ENCODE results near the gene PQBP1.
A peak's percentile ranks its signal among the peaks of the same experiment; 100 is the strongest.
"Not testable (repeated sequence)": the region's sequence is repeated elsewhere in the genome, so short reads cannot be mapped to it uniquely, and the experiment has no call there.

PQBP1 gene, protein sequence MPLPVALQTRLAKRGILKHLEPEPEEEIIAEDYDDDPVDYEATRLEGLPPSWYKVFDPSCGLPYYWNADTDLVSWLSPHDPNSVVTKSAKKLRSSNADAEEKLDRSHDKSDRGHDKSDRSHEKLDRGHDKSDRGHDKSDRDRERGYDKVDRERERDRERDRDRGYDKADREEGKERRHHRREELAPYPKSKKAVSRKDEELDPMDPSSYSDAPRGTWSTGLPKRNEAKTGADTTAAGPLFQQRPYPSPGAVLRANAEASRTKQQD

DNA sequence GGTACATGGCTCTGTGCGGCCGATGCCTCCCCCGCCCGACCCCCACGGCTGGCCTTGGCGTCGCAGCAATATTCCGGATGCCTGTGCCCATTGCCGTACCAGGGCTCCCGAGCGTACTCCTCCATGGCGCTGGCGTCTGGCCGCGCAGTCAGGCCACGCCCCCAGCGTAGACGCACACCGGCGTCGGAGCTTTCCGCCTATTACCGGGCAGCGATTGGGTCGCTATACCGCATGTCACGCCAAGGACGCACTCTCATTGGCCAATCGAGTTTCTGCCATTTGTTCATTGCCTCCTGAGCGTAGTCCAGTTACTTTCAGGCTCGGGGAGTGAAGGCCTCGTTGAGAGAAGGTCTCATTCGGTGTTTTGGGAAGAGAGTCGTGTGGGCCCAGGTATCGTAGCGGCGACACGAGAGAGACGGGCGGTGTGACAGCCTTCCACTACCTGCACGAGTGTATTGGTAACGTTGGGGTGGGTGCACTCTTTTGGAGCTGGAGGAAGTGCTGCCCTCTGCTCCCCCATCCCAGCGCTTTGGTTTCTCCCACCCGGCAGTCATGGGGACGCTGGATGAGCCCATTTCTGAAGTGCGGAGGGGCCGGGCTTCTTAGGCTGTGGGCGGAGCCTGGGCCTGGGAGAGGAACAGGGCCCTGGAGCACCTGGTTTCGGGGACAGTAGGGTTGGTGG, at the start of gene PQBP1, which contains the start of gene TIMM17B:
Gene PQBP1, plus strand, starts transcription at position 306 of the 682 bp plus-strand sequence. CDS start 580 bp downstream, outside the sequence.
Gene TIMM17B, minus strand, starts transcription at position 144 of the 682 bp plus-strand sequence. Its CDS starts 19 bp downstream, at position 125.
- peak; percentile 95 for DNase-seq

DNA sequence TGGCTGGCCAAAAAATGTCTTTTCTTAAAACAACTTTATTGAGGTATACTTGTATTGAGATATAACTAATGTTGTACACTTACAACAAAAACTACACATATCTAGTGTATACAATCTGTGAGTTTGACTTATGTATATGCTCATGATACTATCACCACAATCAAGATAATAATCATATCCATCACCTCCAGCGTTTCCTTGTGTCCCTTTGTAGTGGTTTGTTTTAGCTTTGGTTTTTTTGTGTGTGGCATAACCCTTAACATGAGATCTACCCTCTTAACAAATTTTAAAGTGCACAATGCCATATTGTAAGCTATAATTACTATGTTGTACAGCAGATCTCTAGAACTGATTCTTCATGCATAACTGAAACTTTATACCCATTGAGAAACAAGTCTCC, 48.9 kb upstream of the PQBP1 start:
- no peak for DNase-seq

DNA sequence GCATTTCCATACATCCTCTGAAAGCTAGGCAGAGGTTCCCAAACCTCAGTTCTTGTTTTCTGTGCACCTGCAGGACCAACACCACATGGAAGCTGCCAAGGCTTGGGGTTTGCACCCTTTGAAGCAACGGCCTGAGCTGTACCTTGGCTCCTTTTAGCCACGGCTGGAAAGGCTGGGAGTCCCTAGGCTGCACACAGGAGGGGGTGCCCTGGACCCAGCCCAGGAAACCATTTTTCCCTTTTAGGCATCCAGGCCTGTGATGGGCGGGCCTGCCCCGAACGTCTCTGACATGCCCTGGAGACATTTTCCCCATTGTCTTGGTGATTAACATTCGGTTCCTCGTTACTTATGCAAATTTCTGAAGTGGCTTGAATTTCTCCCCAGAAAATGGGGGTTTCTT, 44.9 kb upstream of the PQBP1 start:
- no peak for DNase-seq

DNA sequence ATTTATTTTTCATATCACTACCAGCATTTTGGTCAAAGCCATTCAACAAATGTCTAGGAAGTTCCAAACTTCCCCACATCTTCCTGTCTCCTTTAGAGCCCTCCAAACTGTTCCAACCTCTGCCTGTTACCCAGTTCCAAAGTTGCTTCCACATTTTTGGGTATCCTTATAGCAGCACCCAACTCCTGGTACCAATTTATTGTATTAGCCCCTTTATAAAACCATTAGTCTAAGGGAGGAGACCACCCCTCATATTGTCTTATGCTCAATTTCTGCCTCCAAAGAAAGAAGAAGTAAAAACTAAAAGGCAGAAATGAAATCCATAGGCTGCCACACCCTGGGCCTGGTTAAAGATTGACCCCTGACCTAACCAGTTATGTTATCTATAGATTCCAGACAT, 44.2 kb upstream of the PQBP1 start:
- not testable (repeated sequence) for DNase-seq

DNA sequence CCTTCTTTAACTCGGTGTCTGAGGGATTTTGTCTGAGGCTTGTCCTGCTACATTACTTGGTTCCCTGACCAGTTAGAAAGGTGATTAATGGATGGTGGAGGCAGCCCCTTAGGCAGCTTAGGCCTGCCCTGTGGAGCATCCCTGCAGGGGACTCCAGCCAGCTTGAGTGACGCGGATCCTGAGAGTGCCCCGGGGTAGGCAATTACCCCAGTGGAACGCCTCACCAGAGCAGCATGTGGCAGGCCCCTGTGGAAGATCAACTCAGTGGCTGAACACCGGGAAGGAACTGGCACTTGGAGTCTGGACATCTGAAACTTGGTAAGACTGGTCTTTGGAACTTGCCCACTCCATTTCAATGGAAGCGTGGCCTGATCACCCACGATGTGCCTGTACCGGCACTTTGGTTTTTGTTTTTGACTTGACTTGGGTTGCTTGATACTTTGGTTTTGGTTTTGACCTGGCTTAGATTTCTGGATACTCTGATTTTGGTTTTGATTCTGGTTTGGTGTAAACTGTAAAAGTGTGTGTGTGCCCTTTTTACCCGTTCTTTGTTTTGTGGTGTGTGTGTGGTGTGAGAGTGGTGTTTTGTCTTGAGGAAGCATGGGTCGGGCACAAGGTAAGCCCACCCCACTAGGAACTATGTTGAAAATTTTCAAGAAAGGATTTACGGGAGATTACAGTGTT, 43.5 kb upstream of the PQBP1 start:
- DNase-seq = not testable (repeated sequence)

DNA sequence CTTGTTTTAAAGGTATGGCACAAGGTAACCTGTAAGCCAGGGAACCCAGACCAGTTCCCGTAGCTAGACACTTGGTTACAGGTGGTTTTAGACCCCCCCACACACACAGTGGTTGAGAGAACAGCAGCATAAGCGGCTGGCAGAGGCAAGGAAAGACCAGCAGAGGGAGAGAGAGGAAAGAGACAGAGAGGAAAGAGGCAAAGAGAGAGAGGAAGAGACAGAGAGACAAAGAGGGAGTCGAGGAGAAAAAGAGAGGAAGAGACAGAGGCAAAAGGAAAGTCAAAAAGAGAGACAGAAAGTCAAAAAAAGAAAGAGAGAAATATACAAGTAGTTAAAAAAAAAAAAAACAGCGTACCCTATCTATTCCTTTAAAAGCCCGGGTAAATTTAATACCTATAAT, 42.8 kb upstream of the PQBP1 start:
- DNase-seq = no peak

DNA sequence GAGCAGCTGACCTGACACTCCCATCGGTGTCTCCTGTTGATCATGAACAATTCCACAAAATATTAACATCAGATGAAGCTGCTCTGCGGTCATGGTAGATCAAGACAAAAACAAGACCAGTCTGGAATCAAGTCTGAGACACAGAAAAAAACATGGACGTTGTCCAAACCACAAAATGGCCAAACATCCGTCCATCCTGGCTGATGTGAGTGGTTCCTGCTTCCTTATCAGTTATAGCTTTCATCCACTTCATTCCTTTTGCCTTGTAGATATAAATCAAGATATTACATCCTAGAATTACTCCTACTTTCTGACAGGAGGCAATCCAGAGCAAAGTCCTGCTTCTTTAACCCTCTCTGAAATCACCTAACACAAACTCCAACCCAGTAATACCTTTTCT, 33.5 kb upstream of the PQBP1 start:
- no peak for DNase-seq

DNA sequence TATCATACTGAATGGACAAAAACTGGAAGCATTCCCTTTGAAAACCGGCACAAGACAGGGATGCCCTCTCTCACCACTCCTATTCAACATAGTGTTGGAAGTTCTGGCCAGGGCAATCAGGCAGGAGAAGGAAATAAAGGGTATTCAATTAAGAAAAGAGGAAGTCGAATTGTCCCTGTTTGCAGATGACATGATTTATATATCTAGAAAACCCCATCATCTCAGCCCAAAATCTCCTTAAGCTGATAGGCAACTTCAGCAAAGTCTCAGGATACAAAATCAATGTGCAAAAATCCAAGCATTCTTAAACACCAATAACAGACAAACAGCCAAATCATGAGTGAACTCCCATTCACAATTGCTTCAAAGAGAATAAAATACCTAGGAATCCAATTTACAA, 25.7 kb upstream of the PQBP1 start:
- DNase-seq = not testable (repeated sequence)

DNA sequence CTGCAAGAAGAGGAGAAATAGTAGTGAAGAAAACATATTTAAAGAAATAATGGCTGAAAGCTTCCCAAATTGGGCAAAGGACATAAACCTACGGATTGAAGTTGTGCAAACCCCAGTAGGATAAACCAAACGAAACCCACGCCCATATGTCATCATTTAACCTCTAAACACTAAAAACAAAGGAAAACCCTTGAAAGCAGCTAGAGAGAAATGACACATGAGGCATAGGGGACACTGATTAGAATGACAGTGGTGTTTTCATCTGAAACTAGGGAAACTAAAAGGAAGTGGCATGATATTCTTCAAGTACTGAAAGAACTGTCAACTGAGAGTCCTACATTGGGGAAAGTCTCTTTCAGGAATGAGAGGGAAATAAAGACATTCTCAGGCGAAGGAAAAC, 20.8 kb upstream of the PQBP1 start:
- not testable (repeated sequence) for DNase-seq

DNA sequence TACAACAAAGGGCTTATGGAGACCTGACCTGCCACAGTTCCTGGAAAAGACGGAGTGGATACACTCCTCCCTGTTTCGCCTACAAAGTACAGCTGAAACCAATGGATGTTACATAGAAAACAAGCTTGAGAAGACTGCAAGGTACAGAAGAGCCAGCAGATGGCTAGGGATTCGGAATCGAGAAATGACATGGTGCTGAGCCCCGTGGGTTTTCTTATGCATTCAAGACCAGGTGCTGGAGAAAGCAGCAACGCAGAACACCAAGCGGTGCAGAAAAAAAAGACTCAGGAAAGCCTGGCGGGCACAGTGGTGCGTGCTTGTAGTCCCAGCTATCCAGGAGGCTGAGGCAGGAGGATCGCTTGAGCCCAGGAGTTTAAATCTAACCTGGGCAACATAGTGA, 14.0 kb upstream of the PQBP1 start:
- DNase-seq = no peak

DNA sequence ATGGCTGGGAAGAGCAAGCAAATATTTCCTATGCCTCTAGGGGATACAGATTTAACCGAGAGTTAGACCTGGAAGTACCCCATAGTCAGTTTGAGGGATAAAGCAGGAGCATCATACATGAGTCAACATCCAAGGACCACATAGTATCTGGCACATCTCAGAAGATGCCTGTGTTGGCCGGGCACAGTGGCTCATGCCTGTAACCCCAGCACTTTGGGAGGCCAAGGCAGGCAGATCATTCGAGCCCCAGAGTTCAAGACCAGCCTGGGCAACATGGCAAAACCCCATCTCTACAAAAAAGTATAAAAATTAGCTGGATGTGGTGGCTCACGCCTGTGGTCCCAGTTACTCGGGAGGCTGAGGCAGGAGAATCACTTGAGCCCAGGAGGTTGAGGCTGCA, 11.1 kb upstream of the PQBP1 start:
- not testable (repeated sequence) for DNase-seq

DNA sequence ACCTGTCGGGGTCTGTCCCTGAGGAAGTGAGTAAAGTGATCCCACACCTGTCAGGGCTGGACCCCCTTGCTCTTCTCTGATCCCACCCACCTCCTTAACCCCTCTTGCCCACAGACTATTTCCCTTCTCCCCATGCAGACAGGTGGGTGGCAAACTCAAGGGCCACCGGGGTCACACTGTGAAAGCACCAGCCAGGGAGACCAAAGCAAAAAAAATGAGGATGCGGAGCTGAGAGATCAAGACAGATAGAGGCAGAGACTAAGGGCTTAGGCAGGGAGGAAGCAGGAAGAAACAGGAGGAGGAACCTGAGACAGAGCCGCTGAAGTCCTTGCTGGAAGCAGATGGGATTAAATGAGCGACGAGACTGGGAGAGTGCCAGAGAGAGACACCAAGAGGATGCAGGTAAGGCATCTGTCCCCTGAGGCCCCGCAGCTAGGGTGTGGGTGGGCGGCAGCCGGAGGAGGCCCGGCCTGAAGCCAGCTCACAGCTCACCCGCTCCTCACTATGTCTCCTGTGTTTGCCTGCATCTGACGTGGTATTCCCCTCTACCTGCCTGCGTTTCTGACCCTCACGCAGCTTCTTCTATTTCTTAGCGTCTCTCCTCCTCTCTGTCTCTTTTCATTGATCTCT, 7.3 kb upstream of the PQBP1 start:
- DNase-seq = no peak

DNA sequence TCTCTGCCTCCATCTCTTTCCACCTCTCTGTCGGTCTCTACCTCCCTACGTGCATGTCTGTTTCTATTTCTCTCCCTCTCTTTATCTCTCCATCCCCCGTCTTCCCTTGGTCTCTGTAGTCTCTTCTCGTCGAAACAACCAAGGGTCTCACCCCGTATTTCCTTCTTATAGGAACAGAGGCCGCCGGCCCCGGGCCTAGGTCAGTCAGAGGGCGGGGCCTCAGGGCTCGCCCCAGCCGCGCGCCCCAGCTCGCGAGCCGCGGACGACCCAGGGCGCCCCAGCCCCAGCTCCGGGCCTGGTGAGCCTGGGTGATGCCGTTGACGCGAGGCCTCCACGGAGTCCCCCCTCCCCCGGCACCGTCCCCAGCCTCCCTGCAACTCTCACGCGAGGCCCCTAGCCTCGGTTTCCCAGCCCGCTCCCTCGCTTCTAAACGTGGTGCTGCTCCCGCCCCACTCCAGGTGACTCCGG, 6.8 kb upstream of the PQBP1 start:
- DNase-seq = peak; percentile 70

DNA sequence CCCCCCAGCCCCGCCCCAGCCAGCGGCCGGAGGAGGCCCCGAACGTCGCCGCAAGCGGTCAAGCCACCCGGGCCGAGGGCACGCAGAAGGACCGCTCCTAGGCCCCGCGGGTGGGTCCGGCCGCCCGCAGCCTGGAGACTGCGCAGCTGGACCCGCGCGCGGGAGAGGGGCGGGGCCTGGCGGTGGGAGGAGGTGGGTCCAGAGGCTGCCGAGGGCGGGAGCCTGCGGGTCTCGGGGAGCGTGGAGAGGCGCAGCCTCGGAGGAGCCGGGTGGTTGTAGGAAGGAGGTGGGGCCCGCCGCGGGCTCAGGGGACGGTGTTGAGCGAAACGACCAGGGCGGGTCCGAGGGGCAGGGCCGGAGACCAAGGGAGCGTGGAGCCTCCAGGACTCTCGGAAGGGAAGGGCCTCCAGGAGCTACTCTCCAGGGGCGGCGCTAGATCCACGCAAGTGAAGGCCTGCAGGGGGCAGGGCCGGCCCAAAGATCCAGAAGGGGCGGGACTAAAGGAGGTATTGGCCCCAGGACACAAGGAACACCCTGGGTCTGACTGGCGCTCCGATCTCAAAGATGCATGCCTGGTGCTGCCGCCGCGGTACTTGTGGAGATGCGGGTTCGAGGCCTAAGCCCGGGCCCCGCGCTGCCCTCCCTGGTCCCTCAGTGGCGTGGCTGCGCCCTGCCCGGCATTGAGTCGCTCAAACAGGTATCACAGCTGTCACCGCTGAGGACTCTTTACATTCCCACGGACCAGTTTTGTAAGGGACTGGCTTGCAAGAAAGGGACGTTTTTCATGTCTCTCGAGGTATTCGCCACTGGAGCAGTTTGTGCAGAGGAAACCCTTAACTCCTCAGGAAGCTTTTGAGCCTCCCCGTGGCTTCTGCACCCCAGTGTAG, 6.1 kb upstream of the PQBP1 start:
- DNase-seq = peak; percentile 91

DNA sequence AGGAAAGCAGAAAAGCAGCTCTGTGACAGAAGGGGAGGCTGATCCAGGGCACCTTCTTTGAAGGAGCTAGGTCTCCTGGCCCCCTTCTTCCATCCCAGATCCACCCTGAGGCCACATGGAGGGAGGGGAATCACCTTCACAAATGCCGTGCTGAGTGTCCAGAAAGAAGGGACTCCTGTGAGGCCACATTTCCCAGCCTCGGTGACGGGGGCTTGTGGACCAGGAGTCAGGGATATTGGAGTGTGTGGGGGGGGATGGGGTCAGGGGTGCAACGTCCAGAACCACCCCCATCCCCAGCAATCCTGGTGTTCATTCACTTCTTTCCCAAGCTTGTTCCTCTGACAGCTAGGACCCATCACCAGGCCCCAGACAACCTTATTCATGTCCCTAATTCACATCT, 4.8 kb upstream of the PQBP1 start:
- DNase-seq = no peak

DNA sequence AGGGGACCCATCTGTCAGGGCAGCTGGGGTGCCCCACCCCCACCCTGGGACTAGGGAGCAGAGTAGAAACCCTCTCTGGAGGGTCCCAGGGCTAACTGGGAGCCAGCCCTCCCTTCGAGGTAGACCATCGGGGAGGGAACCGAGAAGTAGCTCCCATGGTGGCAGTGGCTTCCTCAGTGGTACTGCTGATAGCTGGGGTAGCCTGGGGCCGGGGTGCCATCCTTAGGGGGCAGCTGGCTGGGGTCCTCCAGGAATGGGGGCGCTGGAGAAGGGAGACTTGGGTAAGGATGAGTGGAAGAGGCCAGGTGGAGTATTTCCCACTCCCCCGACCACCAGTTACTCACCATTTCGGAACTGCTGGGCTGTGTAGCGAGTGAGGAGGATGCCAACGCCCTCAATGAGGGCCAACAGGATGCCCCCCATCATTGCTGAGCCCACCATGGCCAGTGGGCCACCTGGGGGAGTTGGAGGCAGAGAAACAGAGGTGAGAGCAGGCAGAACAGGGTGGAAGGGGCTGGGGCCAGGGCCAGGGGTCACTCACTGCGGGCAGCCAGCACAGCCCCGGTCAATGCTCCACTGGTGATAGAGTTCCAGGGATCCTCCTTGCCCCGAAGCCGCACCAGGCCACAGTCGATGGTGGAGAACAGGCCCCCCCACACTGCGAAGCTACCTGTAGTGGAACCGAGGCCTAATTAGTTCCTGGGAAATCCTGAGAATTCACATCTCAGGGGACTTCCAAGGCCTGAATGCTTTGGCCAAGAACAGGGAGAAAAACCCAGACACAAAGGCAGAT, 4.0 kb upstream of the PQBP1 start:
- DNase-seq = no peak

DNA sequence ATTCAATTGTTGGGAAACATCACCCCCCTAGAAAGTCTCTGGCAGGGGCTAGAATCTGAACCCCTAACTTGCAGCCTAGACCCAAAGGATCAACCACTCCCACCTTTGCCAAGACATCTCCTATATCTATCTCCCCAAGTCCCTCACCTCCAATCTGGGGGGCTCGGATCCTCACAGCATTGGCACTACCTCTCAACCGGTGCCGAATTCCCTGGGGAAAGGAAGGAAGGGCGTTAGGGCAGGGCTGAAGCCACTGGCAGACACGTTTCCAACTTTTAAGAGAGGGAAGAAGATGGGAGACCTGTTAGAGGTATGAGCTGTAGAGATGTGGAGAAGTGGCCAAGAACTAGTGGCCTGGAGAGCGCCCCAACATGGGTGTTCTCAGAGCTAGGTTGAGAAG, 2.8 kb upstream of the PQBP1 start:
- DNase-seq = no peak

DNA sequence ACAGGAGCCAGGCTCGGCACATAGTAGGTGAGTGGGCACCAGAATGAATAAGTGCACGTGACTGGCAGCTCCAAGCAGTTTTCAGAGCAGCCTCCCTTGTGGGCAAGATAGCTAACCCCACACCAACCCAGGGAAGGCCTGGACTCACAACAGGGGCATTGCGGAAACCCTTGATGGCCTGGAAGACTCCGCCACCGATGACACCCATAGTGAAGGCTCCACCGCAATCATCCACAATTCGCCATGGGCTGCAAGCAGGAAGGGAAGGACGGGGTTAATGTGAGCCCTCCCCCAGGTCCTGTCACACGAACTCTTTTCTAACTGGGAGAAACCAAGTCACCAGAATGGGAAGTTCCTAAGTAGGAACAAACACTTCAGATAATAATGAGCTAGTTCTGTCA, 1.1 kb upstream of the PQBP1 start:
- DNase-seq = no peak

DNA sequence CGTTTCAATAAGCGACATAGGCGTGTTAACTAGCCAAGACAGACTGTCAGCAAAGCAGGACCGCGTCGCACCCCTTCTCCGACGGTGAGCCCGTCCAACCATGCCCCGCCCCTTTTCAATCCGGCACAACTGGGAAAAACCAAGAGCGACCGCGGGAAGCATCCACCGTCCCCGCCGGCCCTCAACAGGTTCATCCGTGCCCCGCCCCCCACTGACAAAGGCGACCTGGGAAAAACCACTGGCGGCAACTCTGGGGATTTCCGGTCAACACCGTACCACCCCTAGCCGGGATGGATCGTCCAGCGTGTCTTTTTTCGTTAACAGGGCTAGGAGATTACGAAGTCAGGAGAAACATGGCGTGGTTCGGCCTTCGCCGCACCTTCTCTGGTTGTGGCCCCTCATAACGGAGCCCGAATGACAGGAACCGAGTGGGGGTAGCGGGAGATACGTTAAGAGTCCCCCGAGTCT, 539 bp upstream of the PQBP1 start:
- peak; percentile 86 for DNase-seq

DNA sequence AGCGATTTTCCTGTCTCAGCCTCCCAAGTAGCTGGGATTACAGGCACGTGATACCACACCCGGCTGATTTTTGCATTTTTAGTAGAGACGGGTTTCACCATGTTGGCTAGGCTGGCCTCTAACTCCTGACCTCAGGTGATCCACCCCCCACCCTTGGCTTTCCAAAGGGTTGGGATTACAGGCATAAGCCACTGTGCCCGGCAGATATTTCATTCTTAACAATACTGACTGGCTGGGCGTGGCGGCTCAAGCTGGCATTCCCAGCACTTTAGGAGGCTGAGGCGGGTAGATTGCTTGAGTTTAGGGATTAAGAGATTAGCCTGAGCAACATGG, 1.3 kb downstream of the PQBP1 start:
- no peak for DNase-seq

DNA sequence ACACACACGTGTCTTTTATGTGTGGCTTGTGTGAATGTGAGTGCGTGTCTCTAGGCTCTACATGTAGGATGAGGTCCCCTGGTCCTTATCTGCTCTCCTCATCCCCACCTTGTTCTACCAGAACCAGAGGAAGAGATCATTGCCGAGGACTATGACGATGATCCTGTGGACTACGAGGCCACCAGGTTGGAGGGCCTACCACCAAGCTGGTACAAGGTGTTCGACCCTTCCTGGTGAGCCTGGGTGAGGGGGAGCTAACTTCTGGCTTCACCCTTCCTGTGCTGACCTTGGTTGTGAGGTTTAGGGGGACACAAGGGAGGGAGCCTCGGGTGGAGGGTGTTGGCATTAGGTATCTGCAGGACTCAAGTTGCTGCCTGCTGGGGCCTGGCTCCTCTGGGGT, 3.3 kb downstream of the PQBP1 start:
- DNase-seq = no peak

DNA sequence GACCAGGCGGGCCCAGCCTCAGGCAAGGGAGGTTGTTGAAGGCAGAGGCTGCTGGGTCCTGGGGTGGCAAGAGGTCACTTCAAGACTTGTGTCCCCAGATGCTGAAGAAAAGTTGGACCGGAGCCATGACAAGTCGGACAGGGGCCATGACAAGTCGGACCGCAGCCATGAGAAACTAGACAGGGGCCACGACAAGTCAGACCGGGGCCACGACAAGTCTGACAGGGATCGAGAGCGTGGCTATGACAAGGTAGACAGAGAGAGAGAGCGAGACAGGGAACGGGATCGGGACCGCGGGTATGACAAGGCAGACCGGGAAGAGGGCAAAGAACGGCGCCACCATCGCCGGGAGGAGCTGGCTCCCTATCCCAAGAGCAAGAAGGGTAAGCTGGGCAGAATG, 4.4 kb downstream of the PQBP1 start:
- no peak for DNase-seq

Data from activated effector memory CD4-positive, alpha-beta T cell treated with anti-CD3 and anti-CD28 coated beads, Interleukin-2, amount 50 U/mL, for 16 hours (primary cell).